ENCODE data around the gene CCDC68.

CCDC68 gene

DNA sequence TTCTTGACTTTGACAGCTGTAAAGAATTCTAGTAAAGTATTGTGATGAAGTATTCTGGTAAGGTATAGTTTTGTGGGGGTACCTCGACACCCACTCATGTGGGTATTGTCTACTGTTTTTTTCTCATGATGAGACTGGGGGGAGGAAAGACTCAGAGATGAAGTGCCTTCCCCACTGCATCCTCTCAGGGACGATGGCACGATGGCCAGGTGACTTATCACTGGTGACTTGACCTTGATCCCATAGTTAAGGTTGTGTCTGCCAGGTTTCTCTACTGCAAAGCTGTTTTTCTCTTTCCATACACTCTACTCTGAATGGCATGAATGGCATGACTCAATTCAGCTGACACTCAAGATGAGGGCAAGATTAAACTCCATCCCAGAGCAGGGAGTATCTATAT lies 936 bp upstream of the CCDC68 start:
- no peak for DNase-seq

- DNase-seq = no peak
Measured at GRCh38 chr18:54957996-54958395, 1.3 kb downstream of the CCDC68 start.

DNA sequence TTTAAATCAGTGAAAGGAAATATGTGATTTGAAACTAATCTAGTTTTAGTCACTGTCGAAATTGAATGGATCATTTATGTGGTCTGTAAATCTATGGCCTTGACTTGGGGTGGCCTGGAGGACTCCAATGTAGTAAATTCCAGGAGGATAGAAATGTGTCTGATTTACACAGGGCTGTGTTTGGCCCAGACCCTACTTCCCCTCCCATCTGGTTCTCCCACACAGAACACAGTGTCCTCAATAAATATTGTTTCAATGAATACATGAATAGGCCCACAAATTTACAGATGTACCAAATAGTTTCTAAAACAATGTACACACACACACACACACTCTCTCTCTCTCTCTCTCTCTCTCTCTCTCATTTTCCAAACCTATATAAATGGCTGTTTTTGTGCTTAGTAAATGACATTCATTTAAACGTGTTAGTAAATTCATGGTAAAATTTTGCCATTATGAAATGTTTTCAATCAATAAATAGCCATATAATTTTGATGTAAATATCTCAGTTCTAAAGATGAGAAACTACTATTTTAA lies 1.9 kb downstream of the CCDC68 start:
- DNase-seq = no peak

- no peak for DNase-seq
Measured at GRCh38 chr18:54956506-54956905, 2.8 kb downstream of the CCDC68 start.

GRCh38 chr18:54952026-54952425 lies 7.2 kb downstream of the CCDC68 start:
- DNase-seq = no peak

- peak; percentile 32 for DNase-seq
Measured at GRCh38 chr18:54950221-54950620, 9.0 kb downstream of the CCDC68 start.

- DNase-seq = no peak
Measured at GRCh38 chr18:54949588-54949987, 9.7 kb downstream of the CCDC68 start.

DNA sequence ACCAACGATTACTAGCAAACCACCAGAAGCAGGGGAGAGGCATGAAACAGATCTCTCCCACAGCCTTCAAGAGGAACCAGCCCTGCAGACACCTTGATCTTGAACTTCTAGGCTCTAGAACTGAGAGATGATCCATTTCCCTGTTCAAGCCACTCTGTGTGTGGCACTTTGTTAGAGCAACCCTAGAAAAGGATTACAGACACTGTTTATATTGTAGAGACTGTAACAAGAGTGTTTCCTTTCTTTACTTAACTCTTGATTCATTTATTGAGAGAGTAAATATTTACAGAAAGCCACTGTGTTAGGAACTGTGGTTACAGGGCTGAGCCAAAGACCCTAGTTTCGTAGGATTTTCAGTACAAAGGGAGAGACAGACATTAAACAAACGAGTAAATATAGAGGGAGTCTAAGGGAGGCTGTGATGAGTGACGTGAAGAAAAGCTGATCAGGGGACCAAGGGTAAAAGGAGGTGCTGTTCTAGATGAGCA lies 10.9 kb downstream of the CCDC68 start:
- peak; percentile 49 for DNase-seq

DNA sequence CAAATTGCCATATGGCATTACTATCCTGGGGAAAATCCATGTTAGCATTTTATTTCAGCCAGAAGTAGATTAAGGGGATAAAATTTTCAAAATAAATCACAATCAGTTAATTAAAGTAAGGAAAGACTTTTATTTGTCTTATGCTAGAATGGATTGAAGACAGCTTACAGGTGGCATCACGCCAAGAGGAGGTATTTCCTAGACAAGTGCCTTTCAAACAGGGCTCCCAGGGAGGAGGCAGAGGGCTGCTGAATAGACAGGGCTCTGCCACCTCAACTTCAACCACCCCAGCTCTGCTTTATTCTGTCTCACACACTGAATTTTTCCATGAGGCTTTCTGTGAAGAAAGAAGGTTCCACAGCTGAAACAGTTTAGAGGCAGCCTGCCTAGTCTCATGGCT lies 12.2 kb downstream of the CCDC68 start:
- DNase-seq = no peak

DNA sequence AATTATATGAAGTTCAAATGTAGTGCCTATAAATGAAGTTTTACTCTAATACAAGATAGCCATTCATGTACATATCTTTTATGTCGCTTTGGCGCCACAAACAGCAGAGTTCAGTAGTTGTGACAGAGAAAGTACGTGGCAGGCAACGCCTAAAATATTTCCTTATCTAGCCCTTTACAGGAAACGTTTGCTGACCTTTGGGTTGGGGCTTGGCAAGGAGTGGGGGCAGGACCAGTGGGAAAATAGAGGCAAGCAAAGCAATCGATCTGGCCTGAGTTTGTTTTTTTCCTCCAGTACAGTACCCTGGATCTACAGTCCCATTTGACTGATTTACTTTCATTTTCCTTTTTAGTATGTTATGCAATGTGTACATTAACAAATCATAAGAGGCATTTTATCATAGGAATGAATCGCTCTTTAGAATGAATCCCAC lies 13.1 kb downstream of the CCDC68 start:
- DNase-seq = no peak

GRCh38 chr18:54945576-54946125 lies 13.6 kb downstream of the CCDC68 start:
- DNase-seq = no peak

- DNase-seq = no peak
Measured at GRCh38 chr18:54942569-54942968, 16.7 kb downstream of the CCDC68 start.

GRCh38 chr18:54942144-54942543 lies 17.1 kb downstream of the CCDC68 start:
- DNase-seq = no peak

DNA sequence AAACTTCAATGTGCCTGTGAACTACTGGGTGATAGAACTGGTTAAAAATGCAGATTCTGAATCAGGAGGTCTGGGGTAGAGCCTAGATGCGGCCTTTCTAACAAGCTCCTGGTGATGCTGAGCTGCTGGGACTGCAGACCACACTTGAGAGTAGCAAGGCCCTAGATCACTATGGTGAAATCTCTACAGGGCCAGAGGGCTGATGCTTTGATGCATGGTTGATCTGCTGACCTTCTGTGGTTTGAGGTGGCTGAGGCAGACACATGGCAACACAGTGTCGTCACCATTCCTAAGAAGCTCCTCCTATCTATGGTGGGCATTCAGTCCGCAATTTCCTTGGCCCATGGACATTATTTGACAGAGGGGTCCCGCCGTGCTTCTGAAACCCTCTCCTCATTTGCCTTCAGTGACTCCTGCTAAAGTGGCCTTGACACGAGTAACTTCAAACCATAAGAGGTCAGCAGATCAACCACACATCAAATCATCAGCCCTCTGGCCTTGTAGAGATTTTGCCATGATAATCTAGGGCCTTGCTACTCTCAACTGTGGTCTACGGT lies 19.8 kb downstream of the CCDC68 start:
- no peak for DNase-seq

- DNase-seq = no peak
Measured at GRCh38 chr18:54938506-54938905, 20.8 kb downstream of the CCDC68 start.

DNA sequence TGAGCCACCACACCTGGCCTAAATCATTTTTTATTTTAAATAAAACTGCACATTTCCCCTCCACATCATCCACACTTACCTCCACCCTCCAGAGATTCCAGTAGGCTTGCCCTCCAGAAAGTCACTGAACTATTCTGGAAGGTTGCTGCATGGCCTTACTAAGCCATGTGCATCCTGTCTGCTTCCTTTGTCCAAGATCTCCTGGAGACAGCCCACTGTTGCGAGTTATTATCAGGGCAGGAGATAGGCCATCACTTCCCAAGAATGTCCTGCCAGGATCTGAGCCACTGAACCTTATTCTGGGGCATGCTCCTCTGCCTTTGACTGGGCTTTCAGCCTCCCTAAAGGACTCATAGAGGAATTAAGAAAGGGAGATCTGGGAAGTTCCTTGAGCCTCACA lies 26.8 kb downstream of the CCDC68 start:
- no peak for DNase-seq

DNA sequence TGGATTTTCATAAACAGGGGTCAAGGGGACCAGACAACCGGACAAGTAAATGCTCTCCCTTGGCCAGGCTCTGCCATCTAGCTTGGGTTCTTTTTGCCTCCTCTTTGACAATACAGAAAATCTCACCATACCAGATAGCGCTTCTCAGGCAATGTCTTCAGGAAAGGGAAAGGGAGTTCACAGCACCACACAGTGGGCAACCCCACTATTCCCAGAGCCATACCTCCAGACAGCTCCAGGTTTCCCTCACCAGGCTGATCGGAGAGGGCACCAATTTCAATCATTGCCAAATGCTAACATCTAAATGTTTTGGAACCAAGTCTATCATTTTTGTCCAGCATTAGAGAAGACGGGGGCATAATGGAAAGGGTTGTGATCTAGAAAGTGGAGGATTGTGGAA lies 28.1 kb downstream of the CCDC68 start:
- DNase-seq = no peak

- DNase-seq = no peak
Measured at GRCh38 chr18:54928236-54928635, 31.0 kb downstream of the CCDC68 start.

- DNase-seq = no peak
Measured at GRCh38 chr18:54926593-54927325, 32.5 kb downstream of the CCDC68 start.

- no peak for DNase-seq
Measured at GRCh38 chr18:54924948-54925347, 34.3 kb downstream of the CCDC68 start.

DNA sequence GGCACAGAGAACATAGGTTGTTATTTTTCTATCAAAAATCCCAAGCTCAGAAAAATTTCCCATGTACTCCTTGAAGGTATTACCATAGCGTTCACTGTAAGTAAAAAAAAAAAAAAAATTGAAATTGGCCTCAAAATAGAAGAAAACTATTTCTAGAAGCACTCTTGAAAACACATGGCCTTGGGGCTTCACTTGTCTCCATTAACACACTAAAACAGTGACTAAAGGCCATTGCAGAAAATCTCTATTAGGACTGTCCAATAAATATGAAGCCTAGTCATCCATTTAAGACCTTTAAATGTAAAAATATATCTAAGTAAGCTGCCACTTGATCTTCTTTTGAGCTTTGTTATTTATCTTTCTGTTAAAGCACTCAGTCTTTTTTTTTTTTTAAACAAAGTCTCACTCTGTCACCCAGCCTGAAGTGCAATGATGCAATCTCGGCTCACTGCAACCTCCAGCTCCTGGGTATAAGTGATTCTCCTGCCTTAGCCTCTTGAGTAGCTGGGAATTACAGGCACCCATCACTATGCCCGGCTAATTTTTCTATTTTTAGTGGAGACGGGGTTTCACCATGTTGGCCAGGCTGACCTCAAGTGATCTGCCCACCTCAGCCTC lies 35.8 kb downstream of the CCDC68 start:
- DNase-seq = no peak

GRCh38 chr18:54919412-54919811 lies 39.8 kb downstream of the CCDC68 start:
- DNase-seq = no peak

DNA sequence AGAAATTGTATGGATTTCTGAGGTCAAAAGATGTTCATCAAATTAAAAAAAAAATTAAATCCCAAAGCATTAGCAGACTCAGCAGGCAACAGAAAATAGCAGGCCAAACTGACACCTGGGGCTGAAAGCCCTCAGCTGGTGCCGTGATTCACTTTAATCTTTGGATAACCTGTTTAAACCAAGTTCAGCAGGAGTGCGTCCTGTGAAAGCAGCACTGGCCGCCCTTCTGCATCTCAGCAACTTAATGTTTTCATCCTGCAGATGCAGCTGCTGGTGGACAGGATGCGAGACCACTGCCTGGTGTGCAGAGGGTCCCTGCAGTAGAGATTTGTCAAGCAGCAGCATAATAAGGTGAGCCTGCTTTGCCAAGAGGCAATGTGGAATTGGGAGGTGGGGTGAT lies 41.2 kb downstream of the CCDC68 start:
- no peak for DNase-seq

DNA sequence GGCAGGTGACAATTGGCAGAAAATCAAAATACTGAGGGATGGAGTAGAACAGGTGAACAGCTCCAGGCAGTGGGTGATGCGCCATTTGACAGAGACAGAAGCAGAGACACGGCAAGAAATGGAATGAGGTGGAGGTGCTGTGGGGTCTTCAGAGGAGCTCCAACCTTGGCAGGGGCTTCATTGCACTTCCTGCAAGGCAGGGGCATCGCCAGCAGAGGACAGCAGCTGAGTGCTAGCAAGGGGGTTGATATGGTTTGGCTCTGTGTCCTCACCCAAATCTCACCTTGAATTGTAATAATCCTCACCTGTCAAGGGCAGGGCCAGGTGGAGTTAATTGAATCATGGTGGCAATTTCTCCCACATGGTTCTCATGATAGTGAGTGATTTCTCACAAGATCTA lies 42.8 kb downstream of the CCDC68 start:
- no peak for DNase-seq
